HTR-8/SVneo (cell line): ENCODE data around the gene ATXN1L.
"Not testable (repeated sequence)": the region's sequence is repeated elsewhere in the genome, so short reads cannot be mapped to it uniquely, and the experiment has no call there.

Experiments
- DNase-seq: peaks from one replicate; pipeline ENCODE4 v3.0.0; 2011; ENCODE audit warnings: low spot score, mixed read lengths; ENCODE audit not compliant: insufficient read length
- FAIRE-seq: peaks from 2 replicates; lab custom pipeline; 2011; peaks lifted over from hg19 to GRCh38; lab: Jason Lieb, UNC

The ATXN1L gene

GRCh38 chr16:71851746-71852145, 6.0 kb downstream of the ATXN1L start:
- FAIRE-seq (no peak), DNase-seq (no peak)

GRCh38 chr16:71852158-71852557, 6.4 kb downstream of the ATXN1L start:
- FAIRE-seq (no peak), DNase-seq (no peak)

- DNase-seq (no peak), FAIRE-seq (no peak)
Observed at GRCh38 chr16:71852561-71852960, 6.8 kb downstream of the ATXN1L start.

- DNase-seq, result no peak
- FAIRE-seq, result no peak
Observed at GRCh38 chr16:71853413-71853812, 7.6 kb downstream of the ATXN1L start.

- DNase-seq, result no peak
- FAIRE-seq, result no peak
Observed at GRCh38 chr16:71854369-71854948, 8.7 kb downstream of the ATXN1L start.

GRCh38 chr16:71855937-71856662, 10.3 kb downstream of the ATXN1L start:
- peak; percentile 82 for FAIRE-seq

GRCh38 chr16:71859762-71860521, 14.2 kb downstream of the ATXN1L start:
- DNase-seq (no peak), FAIRE-seq (no peak)

More at GRCh38 chr16:71855937-71856662, 10.3 kb downstream of the ATXN1L start:
- no peak for DNase-seq

GRCh38 chr16:71863995-71864394, 18.2 kb downstream of the ATXN1L start:
- no peak for FAIRE-seq

GRCh38 chr16:71865173-71865863, 19.5 kb downstream of the ATXN1L start:
- DNase-seq, result no peak
- FAIRE-seq, result no peak

More at GRCh38 chr16:71863995-71864394, 18.2 kb downstream of the ATXN1L start:
- no peak for DNase-seq

- DNase-seq, FAIRE-seq: not testable (repeated sequence)
Observed at GRCh38 chr16:71867175-71867574, 21.4 kb downstream of the ATXN1L start.

GRCh38 chr16:71867939-71868338, 22.2 kb downstream of the ATXN1L start:
- DNase-seq (no peak), FAIRE-seq (no peak)

GRCh38 chr16:71869089-71869488, 23.3 kb downstream of the ATXN1L start:
- DNase-seq, result no peak
- no peak for FAIRE-seq

GRCh38 chr16:71870818-71871217, 25.0 kb downstream of the ATXN1L start:
- DNase-seq (no peak), FAIRE-seq (no peak)

GRCh38 chr16:71873199-71873598, 27.4 kb downstream of the ATXN1L start:
- no peak for DNase-seq
- no peak for FAIRE-seq

GRCh38 chr16:71878911-71879310, 33.1 kb downstream of the ATXN1L start:
- DNase-seq, result no peak
- FAIRE-seq, result no peak

GRCh38 chr16:71880176-71880575, 34.4 kb downstream of the ATXN1L start:
- no peak for FAIRE-seq
- no peak for DNase-seq

GRCh38 chr16:71882505-71883167, 36.9 kb downstream of the ATXN1L start:
- FAIRE-seq (no peak), DNase-seq (peak; percentile 81)

- peak; percentile 41 for DNase-seq
- FAIRE-seq, result no peak
Observed at GRCh38 chr16:71883168-71883848, 37.5 kb downstream of the ATXN1L start.

- FAIRE-seq, result peak; percentile 76
Observed at GRCh38 chr16:71883849-71884638, 38.3 kb downstream of the ATXN1L start, which contains the start of gene ZNF821. Gene ZNF821, minus strand, starts transcription at chr16:71884182. Its CDS starts 4,236 bp downstream, at chr16:71879946.

More at GRCh38 chr16:71883849-71884638, 38.3 kb downstream of the ATXN1L start, which contains the start of gene ZNF821:
- DNase-seq, result peak; percentile 93
